HepG2 (cell line): ENCODE results near the gene IMMP1L.

ENCODE experiments used
- ETV5 ChIP-seq: IDR thresholded peaks from 2 replicates; pipeline ENCODE4 v1.6.1; 2018; ENCODE audit warnings: missing biosample characterization, missing genetic modification reagents, inconsistent platforms, borderline replicate concordance
- EZH2 ChIP-seq: conservative IDR thresholded peaks from 2 replicates; pipeline ENCODE4 v1.6.1; 2012; ENCODE audit warnings: mild to moderate bottlenecking, low read depth, low read length, moderate library complexity
- HBP1 ChIP-seq: IDR thresholded peaks from 2 replicates; pipeline ENCODE4 v1.6.1; 2016; ENCODE audit warnings: low read depth, control low read depth
- NCOR1 ChIP-seq: fragments of 200-600 bp; sonication (generic); IDR thresholded peaks from 2 replicates; pipeline ENCODE4 v1.7.0; 2017; ENCODE audit warnings: antibody characterized with exemption, low read length, borderline replicate concordance
- NFKBIZ ChIP-seq: IDR thresholded peaks from 2 replicates; pipeline ENCODE4 v1.6.1; 2018; ENCODE audit warnings: missing genetic modification reagents, missing compliant biosample characterization
- POLR2A ChIP-seq, 2 experiments: IDR thresholded peaks; 2 replicates each; pipeline ENCODE4 v1.6.1; 2011; ENCODE audit warnings: low read depth in 2 of 2, low read length in 2 of 2, mild to moderate bottlenecking in 1 of 2, moderate library complexity in 1 of 2; ENCODE audit not compliant: insufficient read depth in 1 of 2
- SRSF1 ChIP-seq: fragments of 200-400 bp; formaldehyde crosslinking; optimal IDR thresholded peaks from 2 replicates; pipeline ENCODE3; 2017; ENCODE audit warnings: mild to moderate bottlenecking, low read depth, low read length, moderate library complexity
- YY1 ChIP-seq: IDR thresholded peaks from 2 replicates; pipeline ENCODE4 v1.6.1; 2011; ENCODE audit warnings: low read length, low read depth, moderate library complexity, mild to moderate bottlenecking; ENCODE audit not compliant: insufficient read depth, insufficient replicate concordance
- ZBTB25 ChIP-seq: IDR thresholded peaks from 2 replicates; pipeline ENCODE4 v1.6.1; 2018; ENCODE audit warnings: missing genetic modification reagents
- ZFP36 ChIP-seq: fragments of 150-350 bp; IDR thresholded peaks from 2 replicates; pipeline ENCODE4 v1.6.1; 2018; ENCODE audit warnings: borderline replicate concordance, low read length, low read depth; ENCODE audit not compliant: partially characterized antibody
- ZNF205 ChIP-seq: IDR thresholded peaks from 2 replicates; pipeline ENCODE4 v1.6.1; 2018; ENCODE audit warnings: missing biosample characterization, missing genetic modification reagents
- ZNF318 ChIP-seq: sonication (generic); formaldehyde crosslinking; IDR thresholded peaks from 2 replicates; pipeline ENCODE4 v1.4.0; 2020; ENCODE audit warnings: mild to moderate bottlenecking, missing genetic modification reagents
- ZNF670 ChIP-seq: sonication (generic); formaldehyde crosslinking; IDR thresholded peaks from 2 replicates; pipeline ENCODE4 v1.8.0; 2022; ENCODE audit warnings: mild to moderate bottlenecking, missing genetic modification reagents, borderline replicate concordance
- ZNF883 ChIP-seq: sonication (generic); formaldehyde crosslinking; IDR thresholded peaks from 2 replicates; pipeline ENCODE4 v1.5.1; 2020; ENCODE audit warnings: mild to moderate bottlenecking, missing genetic modification reagents; ENCODE audit errors: not compliant biosample characterization

- TF ChIP-seq ZFP36 (no peak), NCOR1 (no peak), ZBTB25 (no peak), POLR2A (IDR thresholded peaks at IDR 0.05; ENCODE audit: insufficient read depth in 1 of 2, low read depth in 2 of 2, low read length in 2 of 2) (no peak), HBP1 (CRISPR knock-in tag) (no peak), YY1 (no peak), ZNF205 (CRISPR knock-in tag) (no peak), ETV5 (CRISPR knock-in tag) (no peak), ZNF670 (CRISPR knock-in tag) (no peak), EZH2 (no peak), SRSF1 (no peak), ZNF318 (CRISPR knock-in tag) (no peak), ZNF883 (CRISPR knock-in tag) (no peak), NFKBIZ (CRISPR knock-in tag) (no peak)
Observed at GRCh38 chr11:31415435-31415834, 94.0 kb downstream of the IMMP1L start.
